ENCODE results near the gene STAM.

- TF ChIP-seq POLR2A (IDR thresholded peaks at IDR 0.05; ENCODE audit: low read depth, low read length) (no peak), TAF1 (IDR thresholded peaks at IDR 0.05; ENCODE audit: borderline replicate concordance, low read depth, low read length) (no peak)
Measured at GRCh38 chr10:17617031-17617911, 26.7 kb upstream of the STAM start, which contains the start of gene HACD1.
